Gastroesophageal sphincter (tissue), 3 donors: ENCODE measurements around the gene SIK1.
"Not testable (repeated sequence)": the region's sequence is repeated elsewhere in the genome, so short reads cannot be mapped to it uniquely, and the experiment has no call there.

ENCODE experiments used
- POLR2A ChIP-seq, 2 donors: fragments of 450-650 bp; IDR thresholded peaks; one replicate each; pipeline ENCODE4 v1.6.1; 2017; ENCODE audit warnings: antibody characterized with exemption in 2 of 2, mild to moderate bottlenecking in 2 of 2, moderate library complexity in 1 of 2
- POLR2AphosphoS5 ChIP-seq: sonication (generic); formaldehyde crosslinking; IDR thresholded peaks from one replicate; pipeline ENCODE4 v1.6.1; 2017; ENCODE audit warnings: antibody characterized with exemption
- TF ChIP-seq, protein P1 (sequence below), 4 experiments: fragments of 200-600 bp in 2 of 4; fragments of 450-650 bp in 2 of 4; sonication (generic) in 1 of 4; IDR thresholded peaks; one replicate each; pipeline ENCODE4 v1.5.1; 2017 to 2019; ENCODE audit warnings: antibody characterized with exemption in 4 of 4, mild to moderate bottlenecking in 2 of 4, moderate library complexity in 2 of 4

DNA sequence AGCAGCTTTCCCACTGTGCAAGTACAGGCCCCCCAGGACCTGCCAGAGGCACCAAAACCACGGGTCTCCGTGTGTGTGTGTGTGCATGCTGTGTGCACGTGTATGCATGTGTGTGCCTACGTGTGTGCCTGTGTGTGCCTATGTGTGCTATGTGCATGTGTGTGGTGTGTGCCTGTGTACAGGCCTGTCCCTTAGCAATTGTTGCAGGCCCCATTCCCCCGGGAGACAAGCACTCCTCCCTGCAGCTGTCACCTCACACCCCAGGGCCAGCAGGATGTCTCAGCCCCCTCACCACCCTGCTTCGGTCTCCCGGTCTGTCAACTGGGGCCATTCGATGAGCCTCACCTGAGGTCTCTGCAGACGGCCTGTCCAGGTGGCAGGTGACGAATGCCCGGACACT is 46.6 kb downstream of the SIK1 start:
- TF ChIP-seq, protein P1, sequence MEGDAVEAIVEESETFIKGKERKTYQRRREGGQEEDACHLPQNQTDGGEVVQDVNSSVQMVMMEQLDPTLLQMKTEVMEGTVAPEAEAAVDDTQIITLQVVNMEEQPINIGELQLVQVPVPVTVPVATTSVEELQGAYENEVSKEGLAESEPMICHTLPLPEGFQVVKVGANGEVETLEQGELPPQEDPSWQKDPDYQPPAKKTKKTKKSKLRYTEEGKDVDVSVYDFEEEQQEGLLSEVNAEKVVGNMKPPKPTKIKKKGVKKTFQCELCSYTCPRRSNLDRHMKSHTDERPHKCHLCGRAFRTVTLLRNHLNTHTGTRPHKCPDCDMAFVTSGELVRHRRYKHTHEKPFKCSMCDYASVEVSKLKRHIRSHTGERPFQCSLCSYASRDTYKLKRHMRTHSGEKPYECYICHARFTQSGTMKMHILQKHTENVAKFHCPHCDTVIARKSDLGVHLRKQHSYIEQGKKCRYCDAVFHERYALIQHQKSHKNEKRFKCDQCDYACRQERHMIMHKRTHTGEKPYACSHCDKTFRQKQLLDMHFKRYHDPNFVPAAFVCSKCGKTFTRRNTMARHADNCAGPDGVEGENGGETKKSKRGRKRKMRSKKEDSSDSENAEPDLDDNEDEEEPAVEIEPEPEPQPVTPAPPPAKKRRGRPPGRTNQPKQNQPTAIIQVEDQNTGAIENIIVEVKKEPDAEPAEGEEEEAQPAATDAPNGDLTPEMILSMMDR (IDR thresholded peaks at IDR 0.05), result not testable (repeated sequence)
- TF ChIP-seq POLR2A (IDR thresholded peaks at IDR 0.05); POLR2AphosphoS5: not testable (repeated sequence)
